Activated T-helper 1 cell treated with anti-CD3 and anti-CD28 coated beads, Interleukin-12 subunit alpha, Interleukin-12 subunit beta, Interleukin-2, Interleukin-4 antibody, amounts not matched to agents 30 ng/mL and 10 ng/mL and 1 ng/mL, durations not matched to agents 14 hours and 24 hours and 36 hours (primary cell): Measurements from ENCODE around the gene CROCC2. TPM values are rescaled to one million over a fixed set of nuclear protein-coding genes. Genes with fewer than 3 reads are reported as not detected.

Source experiments
- DNase-seq: peaks from one replicate; pipeline ENCODE4 v3.0.0; 2021; ENCODE audit warnings: low spot score
- H3K27ac Mint-ChIP-seq: one replicate; pipeline ENCODE4 v1.8.0; 2021; ENCODE audit warnings: mild to moderate bottlenecking, mixed read lengths
- H3K27me3 Mint-ChIP-seq: one replicate; pipeline ENCODE4 v1.8.0; 2022; ENCODE audit warnings: mild to moderate bottlenecking, moderate library complexity, mixed read lengths; ENCODE audit not compliant: insufficient read depth
- H3K36me3 Mint-ChIP-seq: one replicate; pipeline ENCODE4 v1.8.0; 2021; ENCODE audit warnings: low read depth, mixed read lengths
- H3K4me1 Mint-ChIP-seq: one replicate; pipeline ENCODE4 v1.8.0; 2021; ENCODE audit warnings: low read depth, mixed read lengths
- H3K4me3 Mint-ChIP-seq: one replicate; pipeline ENCODE4 v1.8.0; 2021; ENCODE audit warnings: mild to moderate bottlenecking, moderate library complexity, mixed read lengths
- H3K9me3 Mint-ChIP-seq: one replicate; pipeline ENCODE4 v1.8.0; 2021; ENCODE audit warnings: mixed read lengths
- intact Hi-C: fragments of 100-400 bp; cut with micrococcal nuclease; formaldehyde crosslinking; loops from one replicate; pipeline ENCODE4 v1.15.1; 2024
- total RNA-seq: library from RNA; stranded (reverse); gene quantifications from 2 replicates; pipeline ENCODE4 v1.2.3, GENCODE V29; 2022

Gene CROCC2
- total RNA-seq, 1 donor from 2014 or later, result not detected

DNA sequence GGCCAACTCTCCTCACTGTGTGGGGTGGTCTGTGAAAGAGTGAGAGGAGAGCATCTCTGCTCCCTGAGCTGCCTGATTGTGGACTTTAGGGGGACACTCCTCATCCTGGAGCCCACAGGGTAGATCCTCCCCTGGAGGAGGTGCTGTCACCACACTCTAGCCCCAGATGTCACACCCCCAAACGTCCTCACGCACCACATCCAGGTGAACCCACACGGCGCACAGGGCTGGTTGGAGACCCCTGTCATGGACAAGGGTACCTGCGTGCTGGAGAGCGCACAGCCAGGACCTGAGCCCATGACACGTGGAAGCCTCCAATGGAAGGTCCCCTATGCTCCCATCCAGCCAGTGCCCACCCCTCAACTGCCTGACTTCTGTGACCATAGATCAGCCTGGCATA, 27.0 kb upstream of the CROCC2 start:
- Mint-ChIP-seq H3K9me3 (no peaks in the 10 kb centered on the region), H3K36me3 (no peaks in the 10 kb centered on the region), H3K27ac (no peak overlapping the region), H3K4me3 (no peak overlapping the region), H3K27me3 (peaks cover 7% of the 10 kb centered on the region), H3K4me1 (no peaks in the 10 kb centered on the region)
- intact Hi-C loops, result no loop called here
- no peak for DNase-seq

GRCh38 chr2:240881913-240882312, 24.2 kb upstream of the CROCC2 start:
- Mint-ChIP-seq H3K36me3 (no peaks in the 10 kb centered on the region), H3K4me3 (no peak overlapping the region), H3K4me1 (no peaks in the 10 kb centered on the region), H3K27me3 (peaks cover 7% of the 10 kb centered on the region), H3K27ac (no peak overlapping the region), H3K9me3 (no peaks in the 10 kb centered on the region)
- no peak for DNase-seq
- intact Hi-C loops, result no loop called here

- Mint-ChIP-seq H3K9me3 (no peaks in the 10 kb centered on the region), H3K27me3 (peaks cover 7% of the 10 kb centered on the region), H3K36me3 (no peaks in the 10 kb centered on the region), H3K4me1 (no peaks in the 10 kb centered on the region), H3K27ac (no peak overlapping the region), H3K4me3 (no peak overlapping the region)
- no peak for DNase-seq
- intact Hi-C loops, result no loop called here
Observed at GRCh38 chr2:240884221-240884620, 21.9 kb upstream of the CROCC2 start.

DNA sequence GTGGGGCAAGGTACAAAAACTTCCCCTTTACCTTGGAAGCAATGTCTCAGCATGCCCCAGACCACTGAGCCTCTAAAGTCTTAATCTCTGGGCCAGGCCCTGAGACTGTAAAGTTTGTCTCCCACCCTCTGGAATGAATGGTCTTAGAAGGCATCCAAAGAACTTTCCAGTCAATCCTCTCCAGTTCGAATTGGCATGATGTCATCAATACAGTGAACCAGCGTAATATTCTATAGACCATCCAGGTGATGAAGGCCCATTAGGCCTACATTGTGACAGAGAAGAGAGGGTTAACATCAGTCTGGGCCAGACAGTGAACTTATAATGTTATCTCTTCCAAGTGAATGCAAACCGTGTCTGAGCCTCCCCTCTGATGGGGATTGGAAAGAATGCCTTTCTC, 21.4 kb upstream of the CROCC2 start:
- Mint-ChIP-seq H3K27me3 (peaks cover 7% of the 10 kb centered on the region), H3K4me1 (no peaks in the 10 kb centered on the region), H3K9me3 (no peaks in the 10 kb centered on the region), H3K4me3 (no peak overlapping the region), H3K27ac (no peak overlapping the region), H3K36me3 (no peaks in the 10 kb centered on the region)
- intact Hi-C loops, result no loop called here
- DNase-seq, result no peak

DNA sequence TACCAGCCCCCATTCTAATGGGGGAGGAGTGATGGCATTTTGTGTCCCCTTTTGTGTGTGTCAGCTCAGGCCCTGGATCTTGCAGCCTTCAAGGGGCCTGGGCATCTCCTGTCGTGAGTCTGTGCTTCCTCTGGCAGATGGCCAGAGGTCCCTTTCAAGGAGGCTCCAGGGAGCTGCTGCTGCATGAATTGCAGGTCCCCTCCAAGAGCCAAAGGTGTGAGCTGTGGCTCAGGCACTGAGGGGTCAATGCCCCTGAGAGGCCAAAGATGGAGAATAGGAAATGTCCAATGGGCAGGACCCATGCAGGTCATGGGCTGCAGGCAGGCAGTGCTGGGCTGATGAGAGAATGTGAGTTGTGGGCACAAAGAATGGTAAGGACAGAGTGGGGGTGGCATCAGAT, 20.6 kb upstream of the CROCC2 start:
- DNase-seq, result no peak
- Mint-ChIP-seq H3K9me3 (no peaks in the 10 kb centered on the region), H3K36me3 (no peaks in the 10 kb centered on the region), H3K27me3 (peaks cover 7% of the 10 kb centered on the region), H3K4me3 (no peak overlapping the region), H3K27ac (no peak overlapping the region), H3K4me1 (no peaks in the 10 kb centered on the region)
- intact Hi-C loops, result no loop called here

DNA sequence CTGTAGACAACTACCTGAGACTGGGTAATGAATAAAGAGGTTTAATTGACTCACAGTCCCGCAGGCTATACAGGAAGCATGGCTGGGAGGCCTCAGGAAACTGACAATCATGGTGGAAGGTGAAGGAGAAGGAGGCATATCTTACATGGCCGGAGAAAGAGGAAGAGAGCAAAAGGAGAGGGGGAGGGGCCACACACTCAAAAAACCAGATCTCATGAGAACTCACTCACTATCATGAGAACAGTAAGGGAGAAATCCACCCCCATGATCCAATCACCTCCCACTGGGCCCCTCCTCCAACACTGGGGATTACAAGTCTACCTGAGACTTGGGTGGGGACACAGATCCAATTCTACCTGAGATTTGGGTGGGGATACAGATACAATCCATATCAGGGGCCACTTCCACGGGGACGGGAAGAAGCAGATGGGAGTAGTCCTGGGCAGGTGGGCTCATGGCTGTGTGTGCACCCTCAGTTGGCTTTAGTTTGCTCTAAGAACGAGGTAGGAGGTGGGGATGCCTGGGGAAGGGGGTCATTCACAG, 20.0 kb upstream of the CROCC2 start:
- no peak for DNase-seq
- no peak overlapping the region for H3K4me3 Mint-ChIP-seq
- H3K27me3 Mint-ChIP-seq, result peaks cover 4% of the 10 kb centered on the region
- no peaks in the 10 kb centered on the region for H3K36me3 Mint-ChIP-seq
- no peak overlapping the region for H3K27ac Mint-ChIP-seq
- no peaks in the 10 kb centered on the region for H3K4me1 Mint-ChIP-seq
- intact Hi-C loops, result no loop called here
- no peaks in the 10 kb centered on the region for H3K9me3 Mint-ChIP-seq

DNA sequence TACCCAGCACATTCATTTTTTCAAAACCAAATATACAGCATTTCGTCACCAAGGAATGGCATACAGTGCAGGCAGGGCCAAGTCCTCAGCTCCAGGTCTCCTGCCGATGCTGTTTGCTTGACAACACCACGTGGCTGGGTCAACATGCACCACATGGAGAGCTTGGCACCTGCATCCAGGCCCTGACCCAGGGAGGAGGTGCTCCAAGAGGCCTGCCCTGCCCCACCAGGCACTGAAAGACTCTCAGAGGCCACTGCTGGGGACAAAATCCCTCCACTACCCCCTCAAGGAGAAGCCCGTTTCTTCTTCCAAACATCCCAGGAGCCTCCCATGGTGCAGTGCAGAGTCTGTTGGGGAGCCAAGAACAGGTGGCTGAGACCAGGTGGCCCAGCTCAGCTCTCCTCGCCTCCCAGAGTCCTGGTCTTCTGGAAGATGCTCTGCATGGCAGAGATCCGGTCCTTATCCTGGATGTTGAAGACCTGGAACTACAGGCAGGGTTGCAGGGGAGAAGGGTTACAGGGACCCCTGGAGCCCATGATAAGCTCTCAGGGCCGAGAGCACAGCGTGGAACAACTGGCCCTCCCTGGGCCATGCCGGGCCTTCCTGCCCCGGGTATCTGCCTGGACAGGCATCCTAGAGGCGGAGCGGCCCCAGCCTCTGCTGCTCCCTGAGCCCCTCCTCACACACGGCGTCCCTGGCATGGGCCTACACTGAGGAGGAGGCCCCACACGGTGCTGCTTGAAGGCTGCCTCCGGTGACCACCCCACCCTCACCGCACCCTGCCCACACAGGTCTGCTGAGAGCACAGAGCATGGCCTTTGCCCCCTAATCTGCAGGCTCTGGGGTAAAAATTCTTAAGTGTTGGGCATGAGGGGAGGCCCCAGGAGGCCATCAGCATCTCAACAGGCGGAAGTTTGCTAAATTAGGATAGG, 19.2 kb upstream of the CROCC2 start:
- Mint-ChIP-seq H3K27ac (no peak overlapping the region), H3K4me3 (no peak overlapping the region), H3K36me3 (no peaks in the 10 kb centered on the region), H3K9me3 (no peaks in the 10 kb centered on the region), H3K27me3 (no peaks in the 10 kb centered on the region), H3K4me1 (no peaks in the 10 kb centered on the region)
- DNase-seq, result no peak
- intact Hi-C loops, result no loop called here

GRCh38 chr2:240887631-240888030, 18.5 kb upstream of the CROCC2 start:
- DNase-seq, result no peak
- no peak overlapping the region for H3K4me3 Mint-ChIP-seq
- no peaks in the 10 kb centered on the region for H3K36me3 Mint-ChIP-seq
- H3K27ac Mint-ChIP-seq, result no peak overlapping the region
- no peaks in the 10 kb centered on the region for H3K27me3 Mint-ChIP-seq
- intact Hi-C loops, result no loop called here
- H3K9me3 Mint-ChIP-seq, result no peaks in the 10 kb centered on the region
- no peaks in the 10 kb centered on the region for H3K4me1 Mint-ChIP-seq

- DNase-seq, result no peak
- Mint-ChIP-seq H3K4me1 (no peaks in the 10 kb centered on the region), H3K9me3 (no peaks in the 10 kb centered on the region), H3K27ac (no peak overlapping the region), H3K36me3 (no peaks in the 10 kb centered on the region), H3K4me3 (no peak overlapping the region), H3K27me3 (no peaks in the 10 kb centered on the region)
- intact Hi-C loops, result no loop called here
Observed at GRCh38 chr2:240888130-240888889, 17.8 kb upstream of the CROCC2 start.

DNA sequence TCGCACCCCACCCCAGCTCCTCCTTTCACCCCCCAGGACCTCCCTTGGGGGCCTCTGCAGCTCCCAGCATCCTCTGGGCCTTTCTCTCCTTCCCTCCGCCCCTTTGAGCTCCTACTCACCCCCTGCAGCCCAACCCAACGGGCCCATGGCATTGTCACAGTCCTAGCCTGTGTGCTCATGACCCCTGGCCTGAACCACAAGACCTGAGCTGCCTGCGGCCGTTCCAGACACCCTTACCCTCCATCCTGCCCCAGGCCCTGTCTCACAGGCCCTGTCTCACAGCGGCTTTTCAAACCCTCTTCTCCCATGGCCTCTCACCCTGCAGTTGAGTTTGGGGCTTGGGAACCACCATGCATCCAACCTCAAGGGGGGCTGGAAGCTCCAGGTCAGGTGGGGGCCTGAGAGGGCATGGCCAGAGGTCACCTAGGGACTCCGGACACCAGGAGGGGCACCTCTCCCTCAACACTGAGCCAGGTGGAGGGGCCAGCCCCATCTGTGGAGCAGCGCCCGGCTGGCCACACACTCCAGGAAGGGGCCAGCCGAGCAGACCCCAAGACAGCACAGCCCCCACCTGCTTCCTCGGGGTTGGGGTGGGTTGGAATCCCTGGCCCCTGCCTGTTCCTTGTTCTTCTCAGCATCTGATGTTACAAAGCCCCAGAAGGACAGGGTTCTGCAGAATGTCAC, 17.1 kb upstream of the CROCC2 start:
- H3K9me3 Mint-ChIP-seq, result no peaks in the 10 kb centered on the region
- no peaks in the 10 kb centered on the region for H3K36me3 Mint-ChIP-seq
- H3K4me1 Mint-ChIP-seq, result no peaks in the 10 kb centered on the region
- no peak overlapping the region for H3K27ac Mint-ChIP-seq
- intact Hi-C loops, result no loop called here
- no peak overlapping the region for H3K4me3 Mint-ChIP-seq
- DNase-seq, result no peak
- no peaks in the 10 kb centered on the region for H3K27me3 Mint-ChIP-seq

DNA sequence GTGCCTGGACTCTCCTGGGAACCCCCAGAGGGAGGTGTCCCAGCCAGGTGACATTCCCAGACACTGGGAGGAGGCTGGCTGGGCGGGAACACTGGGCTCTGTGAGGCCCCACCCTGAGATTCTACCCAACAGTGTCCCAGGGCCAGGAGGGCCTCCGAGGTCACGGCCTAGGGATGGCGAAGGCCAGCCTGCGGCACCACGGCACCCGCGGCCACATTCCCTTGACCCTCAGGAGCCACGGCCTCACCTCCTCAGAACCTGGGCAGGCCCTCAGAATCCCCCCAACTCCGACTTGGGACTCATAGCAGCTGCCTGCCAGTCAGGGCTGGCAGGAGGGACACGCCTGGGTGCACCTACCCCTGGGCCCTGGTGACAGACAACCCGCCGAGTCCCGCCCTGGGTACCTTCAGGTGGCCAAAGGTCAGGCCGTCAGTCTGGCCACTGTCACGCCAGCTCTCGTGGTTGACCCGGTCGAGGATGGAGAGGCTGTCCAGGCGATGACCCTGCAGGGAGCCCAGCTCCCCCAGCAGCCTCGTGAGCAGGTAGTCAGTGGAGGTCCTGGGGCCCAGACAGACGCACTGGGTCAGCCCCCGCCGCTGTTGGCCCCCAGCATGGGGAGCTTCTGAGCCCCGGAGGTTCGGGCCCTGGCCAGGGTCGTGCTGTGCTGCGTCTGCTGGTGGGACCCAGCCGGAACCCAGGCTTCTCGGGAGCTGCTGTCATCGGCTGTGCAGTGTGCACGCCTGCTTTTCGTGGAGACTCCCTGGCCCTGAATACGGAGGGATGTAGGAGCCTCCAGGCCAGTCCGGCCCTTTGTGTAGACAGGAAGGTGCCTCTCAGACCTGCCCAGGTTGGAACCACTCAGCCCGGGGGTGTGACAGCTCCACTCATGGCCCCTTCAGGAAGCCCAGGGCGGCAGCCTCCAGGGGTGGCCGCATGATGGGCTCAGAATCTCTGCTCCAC, 16.3 kb upstream of the CROCC2 start:
- no peaks in the 10 kb centered on the region for H3K4me1 Mint-ChIP-seq
- H3K9me3 Mint-ChIP-seq, result no peaks in the 10 kb centered on the region
- H3K27me3 Mint-ChIP-seq, result no peaks in the 10 kb centered on the region
- H3K36me3 Mint-ChIP-seq, result no peaks in the 10 kb centered on the region
- intact Hi-C loops, result no loop called here
- DNase-seq, result no peak
- no peak overlapping the region for H3K27ac Mint-ChIP-seq
- no peak overlapping the region for H3K4me3 Mint-ChIP-seq

DNA sequence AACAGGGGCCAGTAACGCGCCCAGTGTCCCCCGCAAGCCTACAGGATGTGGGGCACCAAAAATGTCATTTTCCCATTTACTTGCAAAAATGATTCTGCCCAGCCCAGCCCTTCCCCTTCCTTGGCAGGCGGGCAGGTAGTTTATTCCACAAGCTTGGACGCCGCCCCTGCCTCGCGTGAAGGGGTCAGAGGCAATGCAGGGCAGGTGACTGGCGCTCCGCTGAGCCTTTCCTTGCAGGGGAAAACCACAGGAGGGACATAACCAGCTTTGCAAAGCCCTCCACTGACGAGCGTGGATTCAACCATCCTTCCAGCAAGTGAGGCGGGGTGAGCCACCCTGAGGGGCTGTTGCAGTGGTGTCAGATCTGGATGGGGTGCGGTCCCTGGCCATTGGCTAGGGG, 15.4 kb upstream of the CROCC2 start:
- Mint-ChIP-seq H3K4me3 (no peak overlapping the region), H3K27ac (no peak overlapping the region), H3K27me3 (no peaks in the 10 kb centered on the region), H3K4me1 (no peaks in the 10 kb centered on the region), H3K9me3 (no peaks in the 10 kb centered on the region), H3K36me3 (no peaks in the 10 kb centered on the region)
- intact Hi-C loops, result no loop called here
- no peak for DNase-seq
